ENCODE measurements around the gene EXOC3.

The EXOC3 gene

GRCh38 chr5:417301-418161, 25.4 kb upstream of the EXOC3 start:
- Histone ChIP-seq H3K4me1 (ENCODE audit: insufficient read depth, low read length) (peaks cover 17% of the 10 kb centered on the region; the same call in 1 of the 2 replicates), H3K9ac (ENCODE audit: low read depth, low read length) (no peak overlapping the region), H3K9me3 (ENCODE audit: control insufficient read depth, insufficient read depth, low read length) (no peaks in the 10 kb centered on the region), H3K36me3 (ENCODE audit: insufficient read depth, low read length) (no peaks in the 10 kb centered on the region)

- H3K4me1 ChIP-seq (ENCODE audit: insufficient read depth, low read length) = peaks cover 17% of the 10 kb centered on the region; the same call in 1 of the 2 replicates
- no peak overlapping the region for H3K9ac ChIP-seq (ENCODE audit: low read depth, low read length)
Measured at GRCh38 chr5:418162-419121, 24.5 kb upstream of the EXOC3 start.

GRCh38 chr5:419970-420369, 23.0 kb upstream of the EXOC3 start:
- Histone ChIP-seq H3K9ac (ENCODE audit: low read depth, low read length) (no peak overlapping the region), H3K4me1 (ENCODE audit: insufficient read depth, low read length) (peaks cover 14% of the 10 kb centered on the region; the same call in 1 of the 2 replicates), H3K36me3 (ENCODE audit: insufficient read depth, low read length) (no peaks in the 10 kb centered on the region), H3K9me3 (ENCODE audit: control insufficient read depth, insufficient read depth, low read length) (no peaks in the 10 kb centered on the region)

More at GRCh38 chr5:418162-419121, 24.5 kb upstream of the EXOC3 start:
- H3K9me3 ChIP-seq (ENCODE audit: control insufficient read depth, insufficient read depth, low read length) = no peaks in the 10 kb centered on the region
- no peaks in the 10 kb centered on the region for H3K36me3 ChIP-seq (ENCODE audit: insufficient read depth, low read length)

DNA sequence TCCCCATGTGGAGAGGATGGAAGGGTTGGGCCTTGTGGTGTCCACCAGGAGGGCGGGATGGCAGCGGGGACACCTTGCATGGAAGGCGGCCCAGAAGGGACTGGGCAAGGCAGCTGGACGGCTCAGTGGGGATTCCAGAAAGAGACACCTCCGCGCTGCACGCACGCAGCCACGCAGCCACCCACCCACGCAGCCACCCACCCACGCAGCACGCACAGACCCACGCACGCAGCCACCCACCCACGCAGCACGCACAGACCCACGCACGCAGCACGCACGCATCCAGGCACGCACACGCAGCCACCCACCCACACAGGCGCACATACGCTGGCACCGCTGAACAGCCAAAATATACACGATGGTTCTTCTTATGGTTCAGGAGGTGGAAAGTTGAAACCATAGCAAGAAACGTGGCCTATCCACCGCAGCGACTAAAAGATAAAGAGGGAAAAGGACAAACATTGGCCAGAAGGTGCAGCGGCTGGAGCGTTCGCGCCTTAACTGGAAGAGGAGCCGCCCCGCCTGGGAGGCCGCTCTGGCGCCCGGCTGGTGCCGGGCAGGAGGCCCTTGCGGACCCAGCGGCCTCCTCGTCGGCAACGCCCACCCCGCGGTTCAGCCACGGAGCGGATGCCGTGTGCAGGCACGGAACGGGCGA, 22.2 kb upstream of the EXOC3 start:
- H3K4me1 ChIP-seq (ENCODE audit: insufficient read depth, low read length) = peaks cover 8% of the 10 kb centered on the region; the same call in 1 of the 2 replicates
- no peaks in the 10 kb centered on the region for H3K36me3 ChIP-seq (ENCODE audit: insufficient read depth, low read length)
- no peak overlapping the region for H3K9ac ChIP-seq (ENCODE audit: low read depth, low read length)
- no peaks in the 10 kb centered on the region for H3K9me3 ChIP-seq (ENCODE audit: control insufficient read depth, insufficient read depth, low read length)

DNA sequence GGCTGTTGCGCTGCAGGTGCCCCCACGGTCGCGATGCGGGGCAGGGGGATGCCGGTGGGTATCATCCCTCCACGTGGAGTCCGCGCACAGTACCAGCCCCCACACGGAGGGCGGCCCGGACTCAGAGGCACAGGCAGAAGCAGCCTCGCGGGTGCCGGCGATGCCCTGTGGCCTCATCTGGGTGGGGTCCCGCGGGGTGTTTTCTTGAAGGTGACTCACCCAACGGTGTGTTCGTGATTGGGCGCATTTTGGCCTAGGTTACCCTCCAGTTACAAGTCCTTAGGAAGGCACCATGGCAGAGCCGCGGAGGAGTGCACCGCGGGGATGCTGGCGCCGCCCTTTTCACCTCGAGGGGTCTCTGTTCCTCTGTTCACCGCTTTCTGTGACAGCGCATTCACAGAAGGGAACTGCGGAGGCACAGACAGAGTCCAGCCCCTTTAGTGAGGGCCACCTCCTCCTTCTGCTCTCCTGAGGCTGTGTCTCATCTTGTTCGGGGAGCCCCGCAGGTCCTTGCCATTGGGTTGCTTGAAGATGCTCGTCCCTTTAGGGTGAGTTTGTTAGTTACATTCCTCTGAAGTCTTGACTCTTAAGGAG, 21.6 kb upstream of the EXOC3 start:
- H3K9me3 ChIP-seq (ENCODE audit: control insufficient read depth, insufficient read depth, low read length) = no peaks in the 10 kb centered on the region
- H3K9ac ChIP-seq (ENCODE audit: low read depth, low read length) = no peak overlapping the region
- H3K36me3 ChIP-seq (ENCODE audit: insufficient read depth, low read length) = no peaks in the 10 kb centered on the region
- 0 out of 2 replicates have a peak, but pooled peaks cover 4% of the 10 kb centered on the region for H3K4me1 ChIP-seq (ENCODE audit: insufficient read depth, low read length)

- Histone ChIP-seq H3K9ac (ENCODE audit: low read depth, low read length) (no peak overlapping the region), H3K36me3 (ENCODE audit: insufficient read depth, low read length) (no peaks in the 10 kb centered on the region), H3K4me1 (ENCODE audit: insufficient read depth, low read length) (0 out of 2 replicates have a peak, but pooled peaks cover 4% of the 10 kb centered on the region), H3K9me3 (ENCODE audit: control insufficient read depth, insufficient read depth, low read length) (no peaks in the 10 kb centered on the region)
Measured at GRCh38 chr5:421901-422300, 21.1 kb upstream of the EXOC3 start.

- no peaks in the 10 kb centered on the region for H3K9me3 ChIP-seq (ENCODE audit: control insufficient read depth, insufficient read depth, low read length)
- H3K4me1 ChIP-seq (ENCODE audit: insufficient read depth, low read length) = 0 out of 2 replicates have a peak, but pooled peaks cover 4% of the 10 kb centered on the region
- H3K9ac ChIP-seq (ENCODE audit: low read depth, low read length) = no peak overlapping the region
- H3K36me3 ChIP-seq (ENCODE audit: insufficient read depth, low read length) = no peaks in the 10 kb centered on the region
Measured at GRCh38 chr5:422323-423232, 20.4 kb upstream of the EXOC3 start.

DNA sequence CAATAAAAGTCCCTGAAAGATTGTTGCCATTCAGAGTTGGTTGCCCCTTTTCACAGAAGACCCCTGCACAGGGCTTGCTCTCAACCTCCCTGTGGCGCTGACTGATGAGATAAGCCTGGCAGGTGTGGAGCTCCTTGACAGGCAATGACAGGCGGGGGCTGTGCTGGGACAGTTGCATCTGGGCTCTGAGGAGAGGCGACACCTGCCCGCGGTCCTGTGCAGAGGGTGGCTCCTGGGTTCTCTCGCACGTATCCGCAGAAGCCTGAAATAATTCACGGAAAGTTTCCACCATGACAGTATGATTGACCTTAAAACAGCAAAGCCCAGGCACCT, 19.8 kb upstream of the EXOC3 start:
- H3K4me1 ChIP-seq (ENCODE audit: insufficient read depth, low read length) = 0 out of 2 replicates have a peak, but pooled peaks cover 4% of the 10 kb centered on the region
- no peak overlapping the region for H3K9ac ChIP-seq (ENCODE audit: low read depth, low read length)
- H3K9me3 ChIP-seq (ENCODE audit: control insufficient read depth, insufficient read depth, low read length) = no peaks in the 10 kb centered on the region

DNA sequence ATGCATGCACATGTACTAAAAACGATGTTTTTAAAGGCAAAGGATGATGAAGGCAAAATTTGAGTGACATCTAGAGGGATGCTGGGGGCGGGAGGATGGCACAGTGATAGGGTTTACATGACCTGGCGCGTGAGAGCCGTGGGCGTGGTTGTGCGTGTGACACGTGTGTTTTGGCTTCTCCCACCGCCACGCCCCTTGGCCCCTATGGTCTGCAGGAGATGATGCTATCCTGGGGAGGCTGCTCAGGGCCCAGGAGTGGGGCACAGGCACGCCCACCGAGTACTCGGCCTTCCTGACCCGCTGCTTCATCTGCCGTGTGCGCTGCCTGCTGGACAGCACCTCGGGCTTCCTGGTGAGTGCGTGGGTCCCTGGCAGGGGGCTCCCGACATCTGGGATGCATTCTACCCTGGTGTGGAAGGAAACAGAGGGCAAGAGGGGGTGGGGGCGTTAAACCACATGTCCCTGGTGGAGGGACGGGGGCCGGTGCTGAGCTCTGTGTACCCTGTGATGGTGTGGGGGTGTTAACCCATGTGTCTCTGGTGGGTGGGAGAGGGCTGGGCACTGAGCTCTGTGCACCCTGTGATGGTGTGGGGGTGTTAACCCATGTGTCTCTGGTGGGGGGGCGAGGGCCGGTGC, 19.2 kb upstream of the EXOC3 start:
- Histone ChIP-seq H3K36me3 (ENCODE audit: insufficient read depth, low read length) (no peaks in the 10 kb centered on the region), H3K4me1 (ENCODE audit: insufficient read depth, low read length) (0 out of 2 replicates have a peak, but pooled peaks cover 4% of the 10 kb centered on the region), H3K9me3 (ENCODE audit: control insufficient read depth, insufficient read depth, low read length) (no peaks in the 10 kb centered on the region), H3K9ac (ENCODE audit: low read depth, low read length) (no peak overlapping the region)

More for the DNA sequence above, 19.8 kb upstream of the EXOC3 start:
- no peaks in the 10 kb centered on the region for H3K36me3 ChIP-seq (ENCODE audit: insufficient read depth, low read length)

GRCh38 chr5:424301-425110, 18.5 kb upstream of the EXOC3 start:
- Histone ChIP-seq H3K36me3 (ENCODE audit: insufficient read depth, low read length) (no peaks in the 10 kb centered on the region), H3K9ac (ENCODE audit: low read depth, low read length) (no peak overlapping the region)

DNA sequence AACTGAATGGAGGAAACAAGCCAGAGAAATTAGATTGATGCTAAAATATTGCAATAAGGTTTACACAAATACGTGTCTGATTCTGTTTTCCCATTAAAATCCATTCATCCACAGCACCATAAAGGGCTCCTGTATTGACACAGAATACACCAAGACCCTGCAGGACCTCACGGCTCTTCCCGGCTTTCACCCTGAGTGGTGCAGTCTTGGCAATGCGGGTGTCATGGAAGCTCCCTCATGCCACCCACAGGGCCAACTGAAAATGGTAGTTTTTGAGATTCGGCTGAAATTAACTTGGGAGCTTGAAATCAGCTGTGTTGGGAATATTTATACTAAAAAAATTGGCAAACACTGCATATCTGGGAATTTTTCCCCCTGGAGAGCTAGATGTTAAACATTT, 17.3 kb upstream of the EXOC3 start:
- no peaks in the 10 kb centered on the region for H3K36me3 ChIP-seq (ENCODE audit: insufficient read depth, low read length)
- H3K9me3 ChIP-seq (ENCODE audit: control insufficient read depth, insufficient read depth, low read length) = no peaks in the 10 kb centered on the region
- no peak overlapping the region for H3K9ac ChIP-seq (ENCODE audit: low read depth, low read length)
- 0 out of 2 replicates have a peak, but pooled peaks cover 4% of the 10 kb centered on the region for H3K4me1 ChIP-seq (ENCODE audit: insufficient read depth, low read length)

More at GRCh38 chr5:424301-425110, 18.5 kb upstream of the EXOC3 start:
- H3K9me3 ChIP-seq (ENCODE audit: control insufficient read depth, insufficient read depth, low read length) = no peaks in the 10 kb centered on the region
- H3K4me1 ChIP-seq (ENCODE audit: insufficient read depth, low read length) = 0 out of 2 replicates have a peak, but pooled peaks cover 4% of the 10 kb centered on the region

DNA sequence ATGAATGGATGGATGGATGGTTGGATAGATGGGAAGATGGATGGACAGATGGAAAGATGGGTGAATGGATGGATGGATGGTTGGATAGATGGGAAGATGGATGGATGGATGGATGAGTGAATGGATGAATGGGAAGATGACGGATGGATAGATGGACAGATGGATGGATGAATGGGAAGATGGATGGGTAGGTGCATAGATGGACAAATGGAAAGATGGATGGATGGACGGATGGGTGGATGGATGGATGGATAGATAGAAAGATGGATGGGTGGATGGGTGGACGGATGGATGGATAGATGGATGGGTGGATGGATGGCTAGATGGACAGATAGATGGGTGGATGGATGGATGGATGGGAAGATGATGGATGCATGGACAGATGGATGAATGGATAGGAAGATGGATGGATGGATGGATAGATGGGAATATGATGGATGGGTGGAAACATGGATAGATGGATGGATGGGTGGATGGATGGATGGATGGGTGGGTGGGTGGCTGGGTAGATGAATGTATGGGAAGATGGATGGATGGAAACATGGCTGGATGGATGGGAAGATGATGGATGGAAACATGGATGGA, 16.5 kb upstream of the EXOC3 start:
- 0 out of 2 replicates have a peak, but pooled peaks cover 4% of the 10 kb centered on the region for H3K4me1 ChIP-seq (ENCODE audit: insufficient read depth, low read length)
- no peak overlapping the region for H3K9ac ChIP-seq (ENCODE audit: low read depth, low read length)
- H3K9me3 ChIP-seq (ENCODE audit: control insufficient read depth, insufficient read depth, low read length) = no peaks in the 10 kb centered on the region
- no peaks in the 10 kb centered on the region for H3K36me3 ChIP-seq (ENCODE audit: insufficient read depth, low read length)
